Stomach (tissue), 4 donors: Measurements from ENCODE around the gene MAD2L2.

ENCODE experiments used
- CTCF ChIP-seq, 7 experiments: fragments of 450-650 bp in 4 of 7; fragments of 200-600 bp in 3 of 7; sonication (generic) in 3 of 7; IDR thresholded peaks; one replicate each; pipeline ENCODE4 v1.5.1; 2016 to 2019; ENCODE audit warnings: antibody characterized with exemption in 7 of 7, control low read depth in 2 of 7, mild to moderate bottlenecking in 1 of 7
- POLR2A ChIP-seq, 4 donors: fragments of 450-650 bp; IDR thresholded peaks; one replicate each; pipeline ENCODE4 v1.6.1; 2016; ENCODE audit warnings: antibody characterized with exemption in 4 of 4, control low read depth in 2 of 4, mild to moderate bottlenecking in 1 of 4, moderate library complexity in 1 of 4
- POLR2AphosphoS5 ChIP-seq, 3 donors: sonication (generic); formaldehyde crosslinking; IDR thresholded peaks; one replicate each; pipeline ENCODE4 v1.6.1; 2016; ENCODE audit warnings: antibody characterized with exemption in 3 of 3

DNA sequence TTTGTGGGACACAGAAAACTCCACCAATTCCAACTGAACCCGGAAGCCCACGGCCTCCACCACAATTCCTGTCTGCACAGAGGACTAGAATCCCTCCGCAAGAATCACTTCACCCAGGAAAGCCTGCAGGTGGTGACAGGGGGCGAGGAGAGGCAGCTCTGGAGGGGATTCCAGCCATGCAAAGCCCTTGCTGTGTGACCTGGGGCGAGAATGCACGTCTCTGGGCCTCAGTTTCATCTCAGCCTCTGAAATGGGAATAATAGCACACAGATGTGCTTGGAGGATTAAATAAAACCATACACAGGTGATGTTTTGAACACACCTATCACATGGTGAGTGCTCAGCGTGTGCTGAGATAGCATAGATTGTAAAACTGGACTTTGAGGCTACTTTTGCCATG is 40.8 kb downstream of the MAD2L2 start:
- TF ChIP-seq CTCF (IDR thresholded peaks at IDR 0.05) (no peak), POLR2AphosphoS5 (IDR thresholded peaks at IDR 0.05) (no peak), POLR2A (IDR thresholded peaks at IDR 0.05) (no peak)
